Measurements from ENCODE around the gene GP1BB. TPM values are rescaled to one million over a fixed set of nuclear protein-coding genes. Genes with fewer than 3 reads are reported as not detected.

Gene GP1BB
- total and polyA plus RNA-seq, 2 of the 13 experiments (the other 11 are each of a cell fraction or from before 2014, with no cell fraction given): not detected

DNA sequence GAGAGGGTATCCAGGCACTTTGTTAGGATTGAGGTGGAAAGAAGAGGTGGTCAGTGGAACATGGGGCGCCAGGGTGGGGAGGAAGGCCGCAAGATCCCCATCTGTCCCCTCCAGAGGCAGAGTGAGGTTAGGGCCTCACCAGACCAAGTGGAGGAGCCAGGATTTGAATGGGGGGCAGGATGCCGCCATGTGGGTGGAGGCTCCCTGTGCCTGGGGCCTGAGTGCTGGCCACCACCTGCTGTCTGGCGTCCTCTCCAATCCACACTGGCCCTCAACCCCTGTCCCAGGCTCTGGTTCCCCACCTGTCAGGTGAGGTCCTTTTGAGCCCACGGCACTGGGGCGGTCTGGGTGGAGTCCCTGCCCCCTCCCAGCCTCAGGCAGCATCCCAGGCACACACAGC, 19.7 kb downstream of the GP1BB start (continued):
- TF ChIP-seq, protein P1, sequence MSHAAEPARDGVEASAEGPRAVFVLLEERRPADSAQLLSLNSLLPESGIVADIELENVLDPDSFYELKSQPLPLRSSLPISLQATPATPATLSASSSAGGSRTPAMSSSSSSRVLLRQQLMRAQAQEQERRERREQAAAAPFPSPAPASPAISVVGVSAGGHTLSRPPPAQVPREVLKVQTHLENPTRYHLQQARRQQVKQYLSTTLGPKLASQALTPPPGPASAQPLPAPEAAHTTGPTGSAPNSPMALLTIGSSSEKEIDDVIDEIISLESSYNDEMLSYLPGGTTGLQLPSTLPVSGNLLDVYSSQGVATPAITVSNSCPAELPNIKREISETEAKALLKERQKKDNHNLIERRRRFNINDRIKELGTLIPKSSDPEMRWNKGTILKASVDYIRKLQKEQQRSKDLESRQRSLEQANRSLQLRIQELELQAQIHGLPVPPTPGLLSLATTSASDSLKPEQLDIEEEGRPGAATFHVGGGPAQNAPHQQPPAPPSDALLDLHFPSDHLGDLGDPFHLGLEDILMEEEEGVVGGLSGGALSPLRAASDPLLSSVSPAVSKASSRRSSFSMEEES (CRISPR knock-in tag; IDR thresholded peaks at IDR 0.05): no peak
- TF ChIP-seq DNMT3B (CRISPR knock-in tag; conservative IDR thresholded peaks at IDR 0.05) (no peak), NR2C2 (CRISPR knock-in tag; IDR thresholded peaks at IDR 0.05; ENCODE audit: borderline replicate concordance) (no peak), ZNF224 (CRISPR knock-in tag; IDR thresholded peaks at IDR 0.05) (no peak), ZNF30 (CRISPR knock-in tag; IDR thresholded peaks at IDR 0.05) (no peak), MLLT10 (CRISPR knock-in tag; IDR thresholded peaks at IDR 0.05) (no peak), NFYB (CRISPR knock-in tag; IDR thresholded peaks at IDR 0.05) (no peak), HNF4A (CRISPR knock-in tag; IDR thresholded peaks at IDR 0.05) (no peak), ZNF24 (IDR thresholded peaks at IDR 0.05) (no peak), ETV6 (CRISPR knock-in tag; conservative IDR thresholded peaks at IDR 0.05) (no peak), ZNF678 (CRISPR knock-in tag; IDR thresholded peaks at IDR 0.05) (no peak), SRY (CRISPR knock-in tag; IDR thresholded peaks at IDR 0.05) (no peak)
- TF ChIP-seq, protein P2, sequence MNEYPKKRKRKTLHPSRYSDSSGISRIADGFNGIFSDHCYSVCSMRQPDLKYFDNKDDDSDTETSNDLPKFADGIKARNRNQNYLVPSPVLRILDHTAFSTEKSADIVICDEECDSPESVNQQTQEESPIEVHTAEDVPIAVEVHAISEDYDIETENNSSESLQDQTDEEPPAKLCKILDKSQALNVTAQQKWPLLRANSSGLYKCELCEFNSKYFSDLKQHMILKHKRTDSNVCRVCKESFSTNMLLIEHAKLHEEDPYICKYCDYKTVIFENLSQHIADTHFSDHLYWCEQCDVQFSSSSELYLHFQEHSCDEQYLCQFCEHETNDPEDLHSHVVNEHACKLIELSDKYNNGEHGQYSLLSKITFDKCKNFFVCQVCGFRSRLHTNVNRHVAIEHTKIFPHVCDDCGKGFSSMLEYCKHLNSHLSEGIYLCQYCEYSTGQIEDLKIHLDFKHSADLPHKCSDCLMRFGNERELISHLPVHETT (CRISPR knock-in tag; conservative IDR thresholded peaks at IDR 0.05): no peak

DNA sequence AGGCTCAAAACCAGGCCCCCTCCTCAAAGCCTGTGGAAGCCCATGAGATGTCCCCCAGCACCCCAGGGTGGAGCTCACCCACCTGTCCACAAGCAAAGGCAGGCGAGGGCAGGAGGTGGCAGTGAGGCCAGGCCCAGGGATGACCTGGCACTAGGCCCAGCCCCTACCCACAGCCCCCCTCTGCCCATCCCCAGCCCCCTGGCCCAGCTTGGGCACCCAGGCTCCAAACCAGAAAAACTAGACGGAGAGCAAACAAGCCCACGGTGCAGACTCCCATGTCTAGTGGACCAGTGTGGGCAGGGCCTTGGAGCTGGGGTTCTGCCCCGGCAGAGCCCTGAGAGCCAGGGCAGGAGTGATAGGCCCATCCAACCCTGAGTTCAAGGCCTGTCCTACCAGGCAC, 20.3 kb downstream of the GP1BB start:
- H4K20me1 ChIP-seq (ENCODE audit: insufficient read depth, low read length): no peaks in the 10 kb centered on the region
- in situ Hi-C loops (cut with HindIII; ENCODE audit: extremely low pct_ligation_motif_present, low pct_unique_long_range_greater_than_20kb): no loop called here
- POLR2A ChIA-PET: no interaction called here

More for the DNA sequence above, 20.3 kb downstream of the GP1BB start:
- no CpG with 5 or more reads among the region's 4 CpGs for WGBS (ENCODE audit: low lambda C conversion rate)
- Histone ChIP-seq H3K27ac (ENCODE audit: extremely low read length, insufficient read depth, low read length) (no peak overlapping the region), H3K4me2 (ENCODE audit: low read depth, low read length) (no peak overlapping the region), H3K27me3 (ENCODE audit: control insufficient read depth in 1 of 2, insufficient read depth in 2 of 2, low read length in 2 of 2) (peaks cover 15 to 87% of the 10 kb centered on the region in 2 experiments), H3K36me3 (replicated peaks in 1 of 2; ENCODE audit: control insufficient read depth in 1 of 2, insufficient read depth in 2 of 2, low read length in 2 of 2) (no peaks in the 10 kb centered on the region), H3K4me1 (ENCODE audit: insufficient read depth, low read length) (no peaks in the 10 kb centered on the region), H3K4me3 (replicated peaks in 1 of 3; ENCODE audit: insufficient read depth in 1 of 3, low read depth in 2 of 3, low read length in 3 of 3) (no peak overlapping the region), H2AFZ (ENCODE audit: low read length) (no peak overlapping the region), H3K9me3 (ENCODE audit: low read length) (no peaks in the 10 kb centered on the region), H3K9ac (ENCODE audit: insufficient read depth, low read depth, low read length) (no peak overlapping the region), H3K79me2 (ENCODE audit: insufficient read depth, low read length) (no peaks in the 10 kb centered on the region)
- FAIRE-seq (no peak), ATAC-seq (no peak), DNase-seq (ENCODE audit: low spot score) (no peak)
- TF ChIP-seq ZNF138 (CRISPR knock-in tag; IDR thresholded peaks at IDR 0.05; ENCODE audit: low read depth) (no peak), SP1 (IDR thresholded peaks at IDR 0.05) (no peak), SP1 (CRISPR knock-in tag; IDR thresholded peaks at IDR 0.05) (no peak), ZNF496 (CRISPR knock-in tag; IDR thresholded peaks at IDR 0.05; ENCODE audit: insufficient replicate concordance) (no peak)
- TF ChIP-seq, protein P3, sequence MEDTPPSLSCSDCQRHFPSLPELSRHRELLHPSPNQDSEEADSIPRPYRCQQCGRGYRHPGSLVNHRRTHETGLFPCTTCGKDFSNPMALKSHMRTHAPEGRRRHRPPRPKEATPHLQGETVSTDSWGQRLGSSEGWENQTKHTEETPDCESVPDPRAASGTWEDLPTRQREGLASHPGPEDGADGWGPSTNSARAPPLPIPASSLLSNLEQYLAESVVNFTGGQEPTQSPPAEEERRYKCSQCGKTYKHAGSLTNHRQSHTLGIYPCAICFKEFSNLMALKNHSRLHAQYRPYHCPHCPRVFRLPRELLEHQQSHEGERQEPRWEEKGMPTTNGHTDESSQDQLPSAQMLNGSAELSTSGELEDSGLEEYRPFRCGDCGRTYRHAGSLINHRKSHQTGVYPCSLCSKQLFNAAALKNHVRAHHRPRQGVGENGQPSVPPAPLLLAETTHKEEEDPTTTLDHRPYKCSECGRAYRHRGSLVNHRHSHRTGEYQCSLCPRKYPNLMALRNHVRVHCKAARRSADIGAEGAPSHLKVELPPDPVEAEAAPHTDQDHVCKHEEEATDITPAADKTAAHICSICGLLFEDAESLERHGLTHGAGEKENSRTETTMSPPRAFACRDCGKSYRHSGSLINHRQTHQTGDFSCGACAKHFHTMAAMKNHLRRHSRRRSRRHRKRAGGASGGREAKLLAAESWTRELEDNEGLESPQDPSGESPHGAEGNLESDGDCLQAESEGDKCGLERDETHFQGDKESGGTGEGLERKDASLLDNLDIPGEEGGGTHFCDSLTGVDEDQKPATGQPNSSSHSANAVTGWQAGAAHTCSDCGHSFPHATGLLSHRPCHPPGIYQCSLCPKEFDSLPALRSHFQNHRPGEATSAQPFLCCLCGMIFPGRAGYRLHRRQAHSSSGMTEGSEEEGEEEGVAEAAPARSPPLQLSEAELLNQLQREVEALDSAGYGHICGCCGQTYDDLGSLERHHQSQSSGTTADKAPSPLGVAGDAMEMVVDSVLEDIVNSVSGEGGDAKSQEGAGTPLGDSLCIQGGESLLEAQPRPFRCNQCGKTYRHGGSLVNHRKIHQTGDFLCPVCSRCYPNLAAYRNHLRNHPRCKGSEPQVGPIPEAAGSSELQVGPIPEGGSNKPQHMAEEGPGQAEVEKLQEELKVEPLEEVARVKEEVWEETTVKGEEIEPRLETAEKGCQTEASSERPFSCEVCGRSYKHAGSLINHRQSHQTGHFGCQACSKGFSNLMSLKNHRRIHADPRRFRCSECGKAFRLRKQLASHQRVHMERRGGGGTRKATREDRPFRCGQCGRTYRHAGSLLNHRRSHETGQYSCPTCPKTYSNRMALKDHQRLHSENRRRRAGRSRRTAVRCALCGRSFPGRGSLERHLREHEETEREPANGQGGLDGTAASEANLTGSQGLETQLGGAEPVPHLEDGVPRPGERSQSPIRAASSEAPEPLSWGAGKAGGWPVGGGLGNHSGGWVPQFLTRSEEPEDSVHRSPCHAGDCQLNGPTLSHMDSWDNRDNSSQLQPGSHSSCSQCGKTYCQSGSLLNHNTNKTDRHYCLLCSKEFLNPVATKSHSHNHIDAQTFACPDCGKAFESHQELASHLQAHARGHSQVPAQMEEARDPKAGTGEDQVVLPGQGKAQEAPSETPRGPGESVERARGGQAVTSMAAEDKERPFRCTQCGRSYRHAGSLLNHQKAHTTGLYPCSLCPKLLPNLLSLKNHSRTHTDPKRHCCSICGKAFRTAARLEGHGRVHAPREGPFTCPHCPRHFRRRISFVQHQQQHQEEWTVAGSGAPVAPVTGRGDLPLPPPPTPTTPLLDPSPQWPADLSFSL (CRISPR knock-in tag; IDR thresholded peaks at IDR 0.05): no peak
- no TSS peak for BruUV-seq (replicated peaks)
- intact Hi-C loops (cut with micrococcal nuclease; ENCODE audit: unreplicated experiment): no loop called here
- CTCF ChIA-PET (ENCODE audit: low intra/inter-chr PET ratio, low total read pairs): no interaction called here

Data from HepG2 (cell line).